Dorsolateral prefrontal cortex (tissue), 118 donors: ENCODE results near the gene PPP1R11. TPM values are rescaled to one million over a fixed set of nuclear protein-coding genes. Genes with fewer than 3 reads are reported as not detected.

Experiments used
- total RNA-seq, 120 experiments: library from RNA; stranded (reverse); gene quantifications; one replicate each; pipeline versions ENCODE4 v1.2.3 to v1.2.4, GENCODE V29; 2022

PPP1R11 gene
- total RNA-seq, 120 experiments from 2014 or later: 44.4 to 86.3 (median 63.9) TPM

Other genes starting within 250 kb of the PPP1R11 start
- gene HLA-G, start 239.4 kb upstream of the PPP1R11 start, total RNA-seq: 1 to 10 TPM in 3 of 120 experiments, under 1 TPM in 9, not detected in 108; 0.44 to 1.6 (median 0.55) TPM
- 100 to 1,000 TPM in 84 of 120 experiments, 10 to 100 TPM in 36; 40.9 to 370 (median 124) TPM for gene HLA-A, start 124.7 kb upstream of the PPP1R11 start, total RNA-seq
- 10 to 100 TPM in 54 of 120 experiments, 1 to 10 TPM in 66; 4.4 to 22.2 (median 9.5) TPM for gene POLR1H, start 5.9 kb upstream of the PPP1R11 start, total RNA-seq
- under 1 TPM in 7 of 120 experiments, not detected in 113; 0.23 to 0.49 (median 0.26) TPM for gene RNF39, start 8.6 kb downstream of the PPP1R11 start, total RNA-seq
- gene TRIM31, start 45.9 kb downstream of the PPP1R11 start, total RNA-seq: not detected
- gene TRIM40, start 68.9 kb downstream of the PPP1R11 start, total RNA-seq: not detected
- gene TRIM10, start 94.0 kb downstream of the PPP1R11 start, total RNA-seq: under 1 TPM in 5 of 120 experiments, not detected in 115; 0.15 to 0.22 (median 0.18) TPM
- gene TRIM15, start 96.3 kb downstream of the PPP1R11 start, total RNA-seq: not detected
- gene TRIM26, start 146.2 kb downstream of the PPP1R11 start, total RNA-seq: 10 to 100 TPM; 22.4 to 51.1 (median 31.6) TPM